Measurements from ENCODE around the gene KAZN. TPM values are rescaled to one million over a fixed set of nuclear protein-coding genes. Genes with fewer than 3 reads are reported as not detected.

Gene KAZN
- total and polyA plus RNA-seq, 2 of the 8 experiments (the other 6 are each of a cell fraction or from before 2014, with no cell fraction given) = 3.7 to 11.8 TPM

- H3K79me1 ChIP-seq (ENCODE audit: low read depth, low read length) = no peaks in the 10 kb centered on the region; the same call in 1 of the 2 replicates
- H4K8ac ChIP-seq (ENCODE audit: extremely low read depth, insufficient read depth, low read length) = no peak overlapping the region; the same call in 1 of the 2 replicates
- peaks cover 0 to 1% of the 10 kb centered on the region in 2 experiments for H4K20me1 ChIP-seq (replicated peaks in 1 of 2; ENCODE audit: control insufficient read depth in 1 of 2, insufficient read depth in 2 of 2, low read length in 2 of 2)
- H2BK12ac ChIP-seq (ENCODE audit: low read depth, low read length) = no peak overlapping the region
- H3K14ac ChIP-seq (ENCODE audit: insufficient read length) = no peak overlapping the region
- H2BK15ac ChIP-seq (ENCODE audit: low read length) = no peak overlapping the region
- H3K36me3 ChIP-seq (ENCODE audit: control insufficient read depth in 2 of 4, insufficient read depth in 4 of 4, low read length in 3 of 4) = no peaks in the 10 kb centered on the region
- no peak overlapping the region for H3K27ac ChIP-seq (ENCODE audit: low read depth, low read length)
- H4K5ac ChIP-seq (ENCODE audit: insufficient read length, low read depth, low read length) = no peak overlapping the region
- no peak overlapping the region for H3K4ac ChIP-seq (replicated peaks; ENCODE audit: insufficient read length, low read depth, low read length)
- H2BK20ac ChIP-seq (ENCODE audit: low read length) = no peak overlapping the region
- no peak overlapping the region for H3K18ac ChIP-seq (ENCODE audit: extremely low read depth, low read length)
- WGBS, 2 experiments (ENCODE audit: extremely low coverage in 1 of 2, insufficient coverage in 1 of 2, insufficient read length in 1 of 2, insufficient replicate concordance in 2 of 2, low coverage in 1 of 2, low lambda C conversion rate in 2 of 2, missing lambda C conversion rate in 1 of 2) = 71% methylated on average over 10 of the region's 10 CpGs; no CpG with 5 or more reads in 1 of the 2 experiments
- no peak overlapping the region for H2AK5ac ChIP-seq (ENCODE audit: low read depth, low read length)
- H3K4me3 ChIP-seq (ENCODE audit: extremely low read depth in 1 of 4, insufficient read depth in 2 of 4, low read depth in 3 of 4, low read length in 4 of 4) = no peak overlapping the region
- H3K27me3 ChIP-seq (replicated peaks in 1 of 4; ENCODE audit: control insufficient read depth in 3 of 4, extremely low read depth in 1 of 4, insufficient read depth in 3 of 4, low read length in 3 of 4) = no peaks in the 10 kb centered on the region; a peak in 1 of 7 replicates
- ChIA-PET CTCF (ENCODE audit: partially characterized antibody) (interaction anchor here (0.5 to 0.6 kb wide), 2 partner anchors 45 to 1031 kb away, joined by 3 read pairs; no protein-coding TSS in a partner anchor), POLR2A (ENCODE audit: partially characterized antibody) (no interaction called here)
- peak overlapping the region in 1 of 2 experiments; percentile 7; a peak in 1 of 4 replicates for H3K4me2 ChIP-seq (ENCODE audit: insufficient read depth in 1 of 2, low read depth in 2 of 2, low read length in 2 of 2)
- peaks cover 0 to 12% (median 3%) of the 10 kb centered on the region in 4 experiments; a peak in 2 of 7 replicates for H3K4me1 ChIP-seq (replicated peaks in 1 of 4; ENCODE audit: control insufficient read depth in 3 of 4, insufficient read depth in 4 of 4, low read length in 3 of 4)
- H2AFZ ChIP-seq (ENCODE audit: low read length) = no peak overlapping the region
- H3K79me2 ChIP-seq (ENCODE audit: control insufficient read depth in 1 of 2, insufficient read depth in 2 of 2, low read length in 2 of 2) = no peaks in the 10 kb centered on the region
- no peak overlapping the region for H3K9ac ChIP-seq (replicated peaks in 1 of 4; ENCODE audit: extremely low read depth in 1 of 4, low read depth in 3 of 4, low read length in 3 of 4)
- no peak overlapping the region for H2BK120ac ChIP-seq (replicated peaks; ENCODE audit: low read depth, low read length)
- no peak overlapping the region for H4K91ac ChIP-seq (replicated peaks; ENCODE audit: insufficient read length, low read length)
- no peak overlapping the region for H3K23ac ChIP-seq (ENCODE audit: insufficient read length)
- peak; percentile 28 for FAIRE-seq
- peaks cover 5 to 10% of the 10 kb centered on the region in 2 experiments; a peak in 3 of 4 replicates for H3K9me3 ChIP-seq (ENCODE audit: insufficient read depth in 2 of 2, low read depth in 1 of 2, low read length in 1 of 2)
- DNase-seq (ENCODE audit: low read depth in 1 of 2, low spot score in 2 of 2) = no peak
- no peaks in the 10 kb centered on the region; the same call in 1 of the 2 replicates for H3K23me2 ChIP-seq (ENCODE audit: low read depth, low read length)
- H3K56ac ChIP-seq (replicated peaks; ENCODE audit: insufficient read length, low read depth, low read length) = no peak overlapping the region
- no peak overlapping the region for H2BK5ac ChIP-seq (ENCODE audit: low read depth, low read length)
- TF ChIP-seq HDAC6 (IDR thresholded peaks at IDR 0.05; ENCODE audit: low read depth, low read length) = no peak
- TF ChIP-seq, protein P1, sequence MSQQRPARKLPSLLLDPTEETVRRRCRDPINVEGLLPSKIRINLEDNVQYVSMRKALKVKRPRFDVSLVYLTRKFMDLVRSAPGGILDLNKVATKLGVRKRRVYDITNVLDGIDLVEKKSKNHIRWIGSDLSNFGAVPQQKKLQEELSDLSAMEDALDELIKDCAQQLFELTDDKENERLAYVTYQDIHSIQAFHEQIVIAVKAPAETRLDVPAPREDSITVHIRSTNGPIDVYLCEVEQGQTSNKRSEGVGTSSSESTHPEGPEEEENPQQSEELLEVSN (IDR thresholded peaks at IDR 0.05) = no peak
- no peak for TF ChIP-seq SIX5 (IDR thresholded peaks at IDR 0.05; ENCODE audit: low read depth, low read length)
- no peak for TF ChIP-seq KDM1A (IDR thresholded peaks at IDR 0.05; ENCODE audit: borderline replicate concordance, low read length)
- TF ChIP-seq JUN (IDR thresholded peaks at IDR 0.05; ENCODE audit: low read depth, low read length) = no peak
- no peak for TF ChIP-seq TCF12 (IDR thresholded peaks at IDR 0.05; ENCODE audit: low read depth, low read length)
- TF ChIP-seq CTBP2 (IDR thresholded peaks at IDR 0.05; ENCODE audit: borderline replicate concordance, insufficient read depth, insufficient read length, low read length) = no peak
- no peak for TF ChIP-seq CBX5 (IDR thresholded peaks at IDR 0.05; ENCODE audit: low read depth, low read length)
- TF ChIP-seq RNF2 (IDR thresholded peaks at IDR 0.05; ENCODE audit: borderline replicate concordance, low read depth, low read length, missing control alignments, poor library complexity, severe bottlenecking) = no peak
- no peak for TF ChIP-seq POLR2AphosphoS5 (IDR thresholded peaks at IDR 0.05; ENCODE audit: low read depth, low read length)
- no peak for TF ChIP-seq SP1 (IDR thresholded peaks at IDR 0.05; ENCODE audit: low read depth, low read length)
- TF ChIP-seq SIN3A (conservative IDR thresholded peaks at IDR 0.05 in 1 of 2, IDR thresholded peaks at IDR 0.05 in 1 of 2; ENCODE audit: low read depth in 1 of 2, low read length in 2 of 2) = no peak
Observed at GRCh38 chr1:14679027-14679688, 80.7 kb downstream of the KAZN start.
